ENCODE data around the gene DUSP8.

DNA sequence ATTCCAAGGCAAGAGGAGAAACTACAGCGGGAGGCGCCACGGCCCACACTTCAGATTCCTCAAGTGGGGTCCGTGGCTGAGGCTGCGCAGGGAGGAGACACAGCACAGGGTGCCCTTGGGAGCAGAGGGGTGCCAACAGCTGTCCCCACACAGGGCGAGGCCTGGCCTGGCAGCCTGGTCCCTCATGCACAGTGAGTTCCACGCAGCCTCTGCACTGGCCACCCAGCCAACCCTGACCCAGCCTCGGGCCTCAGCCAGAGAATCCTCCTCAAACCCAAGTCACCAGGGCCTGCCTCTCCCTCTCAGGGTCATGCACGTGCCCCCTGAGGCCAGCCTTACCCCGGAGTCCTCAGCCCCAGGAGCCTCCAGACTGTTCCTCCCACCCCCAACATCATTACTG, 63.1 kb downstream of the DUSP8 start:
- TF ChIP-seq POLR2A (IDR thresholded peaks at IDR 0.05) (no peak), POLR2AphosphoS5 (IDR thresholded peaks at IDR 0.05) (no peak), EP300 (IDR thresholded peaks at IDR 0.05) (no peak)
- TF ChIP-seq, protein P1, sequence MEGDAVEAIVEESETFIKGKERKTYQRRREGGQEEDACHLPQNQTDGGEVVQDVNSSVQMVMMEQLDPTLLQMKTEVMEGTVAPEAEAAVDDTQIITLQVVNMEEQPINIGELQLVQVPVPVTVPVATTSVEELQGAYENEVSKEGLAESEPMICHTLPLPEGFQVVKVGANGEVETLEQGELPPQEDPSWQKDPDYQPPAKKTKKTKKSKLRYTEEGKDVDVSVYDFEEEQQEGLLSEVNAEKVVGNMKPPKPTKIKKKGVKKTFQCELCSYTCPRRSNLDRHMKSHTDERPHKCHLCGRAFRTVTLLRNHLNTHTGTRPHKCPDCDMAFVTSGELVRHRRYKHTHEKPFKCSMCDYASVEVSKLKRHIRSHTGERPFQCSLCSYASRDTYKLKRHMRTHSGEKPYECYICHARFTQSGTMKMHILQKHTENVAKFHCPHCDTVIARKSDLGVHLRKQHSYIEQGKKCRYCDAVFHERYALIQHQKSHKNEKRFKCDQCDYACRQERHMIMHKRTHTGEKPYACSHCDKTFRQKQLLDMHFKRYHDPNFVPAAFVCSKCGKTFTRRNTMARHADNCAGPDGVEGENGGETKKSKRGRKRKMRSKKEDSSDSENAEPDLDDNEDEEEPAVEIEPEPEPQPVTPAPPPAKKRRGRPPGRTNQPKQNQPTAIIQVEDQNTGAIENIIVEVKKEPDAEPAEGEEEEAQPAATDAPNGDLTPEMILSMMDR (IDR thresholded peaks at IDR 0.05) = no peak

All from suprapubic skin (tissue), 4 donors.